PC-3 (cell line): Measurements from ENCODE around the gene KIR2DL4.

Experiments used
- EZH2 ChIP-seq: fragments of 300-600 bp; sonication (generic); IDR thresholded peaks from one replicate; pipeline ENCODE4 v1.6.1; 2017; ENCODE audit warnings: antibody characterized with exemption, mild to moderate bottlenecking, low read length; ENCODE audit not compliant: unreplicated experiment
- EZH2phosphoT487 ChIP-seq: fragments of 300-600 bp; sonication (generic); IDR thresholded peaks from 2 replicates; pipeline ENCODE4 v1.6.1; 2018; ENCODE audit warnings: mild to moderate bottlenecking, antibody characterized with exemption, low read length, borderline replicate concordance
- TF ChIP-seq, protein P1 (sequence below): fragments of 300-600 bp; sonication (generic); conservative IDR thresholded peaks from 2 replicates; pipeline ENCODE4 v1.5.1; 2017; ENCODE audit warnings: antibody characterized with exemption, low read depth, mild to moderate bottlenecking, low read length

GRCh38 chr19:54850930-54851329 lies 47.5 kb downstream of the KIR2DL4 start:
- TF ChIP-seq, protein P1, sequence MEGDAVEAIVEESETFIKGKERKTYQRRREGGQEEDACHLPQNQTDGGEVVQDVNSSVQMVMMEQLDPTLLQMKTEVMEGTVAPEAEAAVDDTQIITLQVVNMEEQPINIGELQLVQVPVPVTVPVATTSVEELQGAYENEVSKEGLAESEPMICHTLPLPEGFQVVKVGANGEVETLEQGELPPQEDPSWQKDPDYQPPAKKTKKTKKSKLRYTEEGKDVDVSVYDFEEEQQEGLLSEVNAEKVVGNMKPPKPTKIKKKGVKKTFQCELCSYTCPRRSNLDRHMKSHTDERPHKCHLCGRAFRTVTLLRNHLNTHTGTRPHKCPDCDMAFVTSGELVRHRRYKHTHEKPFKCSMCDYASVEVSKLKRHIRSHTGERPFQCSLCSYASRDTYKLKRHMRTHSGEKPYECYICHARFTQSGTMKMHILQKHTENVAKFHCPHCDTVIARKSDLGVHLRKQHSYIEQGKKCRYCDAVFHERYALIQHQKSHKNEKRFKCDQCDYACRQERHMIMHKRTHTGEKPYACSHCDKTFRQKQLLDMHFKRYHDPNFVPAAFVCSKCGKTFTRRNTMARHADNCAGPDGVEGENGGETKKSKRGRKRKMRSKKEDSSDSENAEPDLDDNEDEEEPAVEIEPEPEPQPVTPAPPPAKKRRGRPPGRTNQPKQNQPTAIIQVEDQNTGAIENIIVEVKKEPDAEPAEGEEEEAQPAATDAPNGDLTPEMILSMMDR, result no peak
- TF ChIP-seq EZH2, result no peak
- TF ChIP-seq EZH2phosphoT487, result no peak
